ENCODE measurements around the gene SOCS2. TPM values are rescaled to one million over a fixed set of nuclear protein-coding genes. Genes with fewer than 3 reads are reported as not detected.

The SOCS2 gene
- total and polyA plus RNA-seq, 10 donors, result 5.3 to 32.3 (median 12.2) TPM

- Histone ChIP-seq H3K27ac (peak overlapping the region in 1 of 8 donors; percentile 1), H3K4me3 (no peak overlapping the region), H3K4me1 (peaks cover 0 to 9% (median 0%) of the 10 kb centered on the region in 6 donors), H3K36me3 (no peaks in the 10 kb centered on the region), H3K27me3 (replicated peaks in 1 of 7) (no peaks in the 10 kb centered on the region), H3K9me3 (no peaks in the 10 kb centered on the region)
- DNase-seq, result no peak
- intact Hi-C loops (cut with DNase I; ENCODE audit: low total_unique reads), result no loop called here
- 18 to 44% (median 24%) methylated on average over 5 of the region's 5 CpGs for WGBS, 5 donors
- no peak for TF ChIP-seq POLR2AphosphoS5 (IDR thresholded peaks at IDR 0.05)
- TF ChIP-seq POLR2A (IDR thresholded peaks at IDR 0.05), result no peak
- TF ChIP-seq CTCF (IDR thresholded peaks at IDR 0.05 in 8 of 11, conservative IDR thresholded peaks at IDR 0.05 in 3 of 11), result no peak
Observed at GRCh38 chr12:93530358-93530757, 42.1 kb upstream of the SOCS2 start.

- no peak for DNase-seq
- Histone ChIP-seq H3K4me3 (no peak overlapping the region), H3K36me3 (no peaks in the 10 kb centered on the region), H3K4me1 (peaks cover 0 to 27% (median 7%) of the 10 kb centered on the region in 6 donors), H3K27me3 (replicated peaks in 1 of 7) (no peaks in the 10 kb centered on the region), H3K9me3 (no peaks in the 10 kb centered on the region), H3K27ac (no peak overlapping the region)
- TF ChIP-seq POLR2AphosphoS5 (IDR thresholded peaks at IDR 0.05) (no peak), POLR2A (IDR thresholded peaks at IDR 0.05) (no peak), CTCF (IDR thresholded peaks at IDR 0.05 in 8 of 11, conservative IDR thresholded peaks at IDR 0.05 in 3 of 11) (no peak)
- intact Hi-C loops (cut with DNase I; ENCODE audit: low total_unique reads), result no loop called here
- 80 to 92% (median 90%) methylated on average over 5 of the region's 5 CpGs for WGBS, 5 donors
Observed at GRCh38 chr12:93533310-93533709, 39.2 kb upstream of the SOCS2 start.

- TF ChIP-seq POLR2A (IDR thresholded peaks at IDR 0.05) (no peak), POLR2AphosphoS5 (IDR thresholded peaks at IDR 0.05) (no peak), CTCF (IDR thresholded peaks at IDR 0.05 in 8 of 11, conservative IDR thresholded peaks at IDR 0.05 in 3 of 11) (no peak)
- 60 to 76% (median 62%) methylated on average over 2 of the region's 2 CpGs for WGBS, 5 donors
- H3K27me3 ChIP-seq (replicated peaks in 1 of 7), result no peaks in the 10 kb centered on the region
- no peaks in the 10 kb centered on the region for H3K9me3 ChIP-seq
- DNase-seq, result no peak
- H3K36me3 ChIP-seq, result no peaks in the 10 kb centered on the region
- H3K27ac ChIP-seq, result peak overlapping the region in 4 of 8 donors; percentile 12 to 55 (median 40)
- no peak overlapping the region for H3K4me3 ChIP-seq
- peaks cover 0 to 18% (median 6%) of the 10 kb centered on the region in 6 donors for H3K4me1 ChIP-seq
- intact Hi-C loops (cut with DNase I; ENCODE audit: low total_unique reads), result no loop called here
Observed at GRCh38 chr12:93536111-93536765, 36.2 kb upstream of the SOCS2 start.

- H3K4me1 ChIP-seq, result peaks cover 0 to 18% (median 6%) of the 10 kb centered on the region in 6 donors
- no peaks in the 10 kb centered on the region for H3K36me3 ChIP-seq
- intact Hi-C loops (cut with DNase I; ENCODE audit: low total_unique reads), result no loop called here
- WGBS, 5 donors, result 24 to 34% (median 29%) methylated on average over 5 of the region's 5 CpGs
- H3K4me3 ChIP-seq, result no peak overlapping the region
- DNase-seq, result no peak
- H3K9me3 ChIP-seq, result no peaks in the 10 kb centered on the region
- TF ChIP-seq CTCF (IDR thresholded peaks at IDR 0.05 in 8 of 11, conservative IDR thresholded peaks at IDR 0.05 in 3 of 11) (no peak), POLR2AphosphoS5 (IDR thresholded peaks at IDR 0.05) (no peak), POLR2A (IDR thresholded peaks at IDR 0.05) (no peak)
- no peaks in the 10 kb centered on the region for H3K27me3 ChIP-seq (replicated peaks in 1 of 7)
- H3K27ac ChIP-seq, result peak overlapping the region in 4 of 8 donors; percentile 12 to 55 (median 40)
Observed at GRCh38 chr12:93536766-93537488, 35.5 kb upstream of the SOCS2 start.

Data from spleen (tissue), 11 donors.